HepG2 (cell line): ENCODE data around the gene HSPB9. TPM values are rescaled to one million over a fixed set of nuclear protein-coding genes. Genes with fewer than 3 reads are reported as not detected.

Experiments used
- BRD4 ChIP-seq: sonication (generic); formaldehyde crosslinking; IDR thresholded peaks from 2 replicates; pipeline ENCODE4 v1.4.0; 2020; ENCODE audit warnings: missing genetic modification reagents
- GATAD2A ChIP-seq: IDR thresholded peaks from 2 replicates; pipeline ENCODE4 v1.6.1; 2016
- IRX3 ChIP-seq: sonication (generic); formaldehyde crosslinking; IDR thresholded peaks from 2 replicates; pipeline ENCODE4 v1.8.1; 2023; ENCODE audit warnings: mild to moderate bottlenecking, low read depth, missing genetic modification reagents, borderline replicate concordance
- RNF219 ChIP-seq: sonication (generic); formaldehyde crosslinking; IDR thresholded peaks from 2 replicates; pipeline ENCODE4 v1.5.0; 2020; ENCODE audit warnings: mild to moderate bottlenecking, missing genetic modification reagents
- SIX1 ChIP-seq: sonication (generic); formaldehyde crosslinking; IDR thresholded peaks from 2 replicates; pipeline ENCODE4 v1.4.0; 2020; ENCODE audit warnings: missing genetic modification reagents, borderline replicate concordance
- SMAD1 ChIP-seq: sonication (generic); formaldehyde crosslinking; IDR thresholded peaks from 2 replicates; pipeline ENCODE4 v1.4.0; 2020; ENCODE audit warnings: missing genetic modification reagents, low read depth, mild to moderate bottlenecking, borderline replicate concordance
- SNAPC2 ChIP-seq: sonication (generic); formaldehyde crosslinking; IDR thresholded peaks from 2 replicates; pipeline ENCODE4 v1.8.1; 2022; ENCODE audit warnings: mild to moderate bottlenecking, missing genetic modification reagents
- U2AF1 ChIP-seq: fragments of 200-400 bp; formaldehyde crosslinking; optimal IDR thresholded peaks from 2 replicates; pipeline ENCODE3; 2017; ENCODE audit warnings: mild to moderate bottlenecking, low read depth, low read length
- XBP1 ChIP-seq: sonication (generic); formaldehyde crosslinking; IDR thresholded peaks from 2 replicates; pipeline ENCODE4 v1.5.0; 2020; ENCODE audit warnings: missing genetic modification reagents
- ZBTB34 ChIP-seq: sonication (generic); formaldehyde crosslinking; IDR thresholded peaks from 2 replicates; pipeline ENCODE4 v1.8.0; 2022; ENCODE audit warnings: mild to moderate bottlenecking, missing genetic modification reagents
- ZFY ChIP-seq: sonication (generic); formaldehyde crosslinking; IDR thresholded peaks from 2 replicates; pipeline ENCODE4 v1.4.0; 2020; ENCODE audit warnings: missing genetic modification reagents
- ZNF362 ChIP-seq: sonication (generic); formaldehyde crosslinking; IDR thresholded peaks from 2 replicates; pipeline ENCODE4 v1.4.0; 2020; ENCODE audit warnings: missing genetic modification reagents, mild to moderate bottlenecking, borderline replicate concordance
- ZNF563 ChIP-seq: sonication (generic); formaldehyde crosslinking; IDR thresholded peaks from 2 replicates; pipeline ENCODE4 v1.8.0; 2022; ENCODE audit warnings: mild to moderate bottlenecking, moderate library complexity, missing genetic modification reagents
- ZNF883 ChIP-seq: sonication (generic); formaldehyde crosslinking; IDR thresholded peaks from 2 replicates; pipeline ENCODE4 v1.5.1; 2020; ENCODE audit warnings: mild to moderate bottlenecking, missing genetic modification reagents; ENCODE audit errors: not compliant biosample characterization
- polyA plus RNA-seq, 8 experiments: library from polyadenylated mRNA; depleted of rRNA in 3 of 8; stranded (reverse) in 7 of 8; unstranded in 1 of 8; fragments of >200 nt; fragmentation: Illumina TruSeq in 4 of 8; extraction: Trizol in 4 of 8; gene quantifications; 2 replicates each; pipeline versions ENCODE4 v1.2.1 to v1.2.3, GENCODE V29; 2011 to 2016; ENCODE audit warnings: low read depth in 4 of 8, missing spikeins in 1 of 8, mixed read lengths in 1 of 8; ENCODE audit not compliant: insufficient read depth in 1 of 8
- total RNA-seq, 5 experiments: library from RNA; depleted of rRNA; stranded (reverse); fragments of >200 nt; fragmentation: Illumina TruSeq; extraction: Trizol; gene quantifications; 2 replicates each; pipeline ENCODE4 v1.2.3, GENCODE V29; 2016; ENCODE audit warnings: low read depth in 1 of 5
- TF ChIP-seq, protein P1 (sequence below): sonication (generic); formaldehyde crosslinking; conservative IDR thresholded peaks from 2 replicates; pipeline ENCODE4 v1.4.0; 2020; ENCODE audit warnings: missing genetic modification reagents

Gene HSPB9
- total and polyA plus RNA-seq, 2 of the 13 experiments (the other 11 are each of a cell fraction or from before 2014, with no cell fraction given) = 0.05 to 0.24 TPM

GRCh38 chr17:42120770-42121769 lies 1.5 kb upstream of the HSPB9 start, which contains the start of gene KAT2A (continued):
- TF ChIP-seq IRX3 (CRISPR knock-in tag) = no peak
- no peak for TF ChIP-seq ZNF563
- TF ChIP-seq BRD4 (CRISPR knock-in tag) = peak; percentile 74; the same call in 1 of the 2 replicates
- no peak for TF ChIP-seq SMAD1 (CRISPR knock-in tag)
- no peak for TF ChIP-seq SIX1 (CRISPR knock-in tag)
- peak; percentile 25; the same call in 1 of the 2 replicates for TF ChIP-seq GATAD2A (CRISPR knock-in tag)
- TF ChIP-seq ZBTB34 (CRISPR knock-in tag) = no peak
- TF ChIP-seq SNAPC2 (CRISPR knock-in tag) = 0 out of 2 replicates have a peak, but pooled peaks have one; percentile 34
- TF ChIP-seq ZFY (CRISPR knock-in tag) = peak; percentile 99
- no peak for TF ChIP-seq U2AF1
- TF ChIP-seq, protein P1, sequence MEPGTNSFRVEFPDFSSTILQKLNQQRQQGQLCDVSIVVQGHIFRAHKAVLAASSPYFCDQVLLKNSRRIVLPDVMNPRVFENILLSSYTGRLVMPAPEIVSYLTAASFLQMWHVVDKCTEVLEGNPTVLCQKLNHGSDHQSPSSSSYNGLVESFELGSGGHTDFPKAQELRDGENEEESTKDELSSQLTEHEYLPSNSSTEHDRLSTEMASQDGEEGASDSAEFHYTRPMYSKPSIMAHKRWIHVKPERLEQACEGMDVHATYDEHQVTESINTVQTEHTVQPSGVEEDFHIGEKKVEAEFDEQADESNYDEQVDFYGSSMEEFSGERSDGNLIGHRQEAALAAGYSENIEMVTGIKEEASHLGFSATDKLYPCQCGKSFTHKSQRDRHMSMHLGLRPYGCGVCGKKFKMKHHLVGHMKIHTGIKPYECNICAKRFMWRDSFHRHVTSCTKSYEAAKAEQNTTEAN (CRISPR knock-in tag) = no peak
- TF ChIP-seq XBP1 (CRISPR knock-in tag) = no peak
- TF ChIP-seq ZNF362 = no peak; the same call in 1 of the 2 replicates
- no peak for TF ChIP-seq RNF219
- peak; percentile 68 for TF ChIP-seq ZNF883
